ENCODE measurements around the gene PRKN. TPM values are rescaled to one million over a fixed set of nuclear protein-coding genes. Genes with fewer than 3 reads are reported as not detected.

PRKN gene
- total and polyA plus RNA-seq, 9 of the 15 experiments (the other 6 are each of a cell fraction or from before 2014, with no cell fraction given): 0.03 to 0.96 (median 0.15) TPM; not detected in 2

DNA sequence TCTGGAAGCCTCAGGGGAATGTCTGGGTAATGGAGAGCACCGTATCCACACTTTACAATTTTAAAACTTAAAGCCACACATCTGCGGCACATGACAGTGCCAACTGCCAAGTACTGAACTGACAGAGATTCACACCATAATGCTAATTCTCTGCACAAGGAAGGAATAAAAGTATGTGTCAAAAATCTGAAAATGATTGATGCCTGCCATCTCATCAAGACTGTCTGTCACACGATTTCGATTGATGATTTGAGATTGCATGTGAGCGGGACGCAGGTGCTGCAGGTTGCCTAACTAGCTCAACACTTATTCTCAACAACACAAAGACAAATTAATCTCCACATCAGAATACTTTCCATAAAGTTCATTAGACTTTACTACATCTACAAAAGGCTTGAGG is 391.2 kb downstream of the PRKN start:
- intact Hi-C loops (cut with micrococcal nuclease): no loop called here
- Histone ChIP-seq H3K4me2 (ENCODE audit: insufficient read depth, low read length) (no peak overlapping the region), H3K4me1 (replicated peaks in 1 of 2; ENCODE audit: control insufficient read depth in 2 of 2, insufficient read depth in 2 of 2, low read length in 2 of 2) (no peaks in the 10 kb centered on the region), H3K4me3 (no peak overlapping the region), H3K9ac (ENCODE audit: insufficient read depth in 1 of 2, low read depth in 2 of 2, low read length in 2 of 2) (no peak overlapping the region), H3K27me3 (ENCODE audit: control insufficient read depth in 2 of 2, insufficient read depth in 2 of 2, low read length in 2 of 2) (no peaks in the 10 kb centered on the region), H3K27ac (ENCODE audit: extremely low read depth, low read depth, low read length) (no peak overlapping the region), H4K20me1 (replicated peaks; ENCODE audit: control insufficient read depth, insufficient read depth, low read length) (no peaks in the 10 kb centered on the region), H3K79me2 (ENCODE audit: control insufficient read depth, insufficient read depth, low read length) (no peaks in the 10 kb centered on the region), H3K9me3 (replicated peaks; ENCODE audit: control insufficient read depth, insufficient read depth, low read depth, low read length) (no peaks in the 10 kb centered on the region; the same call in 1 of the 2 replicates), H3K36me3 (ENCODE audit: control insufficient read depth, insufficient read depth, low read length) (no peaks in the 10 kb centered on the region), H2AFZ (ENCODE audit: low read depth, low read length) (no peak overlapping the region), H3K9me1 (ENCODE audit: control insufficient read depth, insufficient read depth, low read length) (no peaks in the 10 kb centered on the region)
- ATAC-seq: no peak
- ChIA-PET CTCF (ENCODE audit: low intra/inter-chr PET ratio) (no interaction called here), POLR2A (no interaction called here)
- DNase-seq (ENCODE audit: extremely low read depth in 1 of 4, low spot score in 3 of 4): no peak
- TF ChIP-seq KAT7 (CRISPR knock-in tag; IDR thresholded peaks at IDR 0.05; ENCODE audit: borderline replicate concordance): no peak
- no peak for TF ChIP-seq BCOR (IDR thresholded peaks at IDR 0.05)
- no peak for TF ChIP-seq ZNF584 (CRISPR knock-in tag; IDR thresholded peaks at IDR 0.05; ENCODE audit: low read depth)
- TF ChIP-seq ZNF586 (CRISPR knock-in tag; conservative IDR thresholded peaks at IDR 0.05): no peak
- TF ChIP-seq RAD51 (IDR thresholded peaks at IDR 0.05; ENCODE audit: borderline replicate concordance, low read depth): no peak
- TF ChIP-seq CREB1 (IDR thresholded peaks at IDR 0.05): no peak
- no peak for TF ChIP-seq CREB1 (CRISPR knock-in tag; IDR thresholded peaks at IDR 0.05)
- TF ChIP-seq HDAC8 (tag; IDR thresholded peaks at IDR 0.05): no peak
- TF ChIP-seq, protein P1, sequence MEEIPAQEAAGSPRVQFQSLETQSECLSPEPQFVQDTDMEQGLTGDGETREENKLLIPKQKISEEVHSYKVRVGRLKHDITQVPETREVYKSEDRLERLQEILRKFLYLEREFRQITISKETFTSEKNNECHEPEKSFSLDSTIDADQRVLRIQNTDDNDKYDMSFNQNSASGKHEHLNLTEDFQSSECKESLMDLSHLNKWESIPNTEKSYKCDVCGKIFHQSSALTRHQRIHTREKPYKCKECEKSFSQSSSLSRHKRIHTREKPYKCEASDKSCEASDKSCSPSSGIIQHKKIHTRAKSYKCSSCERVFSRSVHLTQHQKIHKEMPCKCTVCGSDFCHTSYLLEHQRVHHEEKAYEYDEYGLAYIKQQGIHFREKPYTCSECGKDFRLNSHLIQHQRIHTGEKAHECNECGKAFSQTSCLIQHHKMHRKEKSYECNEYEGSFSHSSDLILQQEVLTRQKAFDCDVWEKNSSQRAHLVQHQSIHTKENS (CRISPR knock-in tag; IDR thresholded peaks at IDR 0.05): no peak
- no peak for TF ChIP-seq TAF1 (IDR thresholded peaks at IDR 0.05; ENCODE audit: control insufficient read depth, extremely low read depth, insufficient read depth, low read length, severe bottlenecking)
- TF ChIP-seq, protein P2, sequence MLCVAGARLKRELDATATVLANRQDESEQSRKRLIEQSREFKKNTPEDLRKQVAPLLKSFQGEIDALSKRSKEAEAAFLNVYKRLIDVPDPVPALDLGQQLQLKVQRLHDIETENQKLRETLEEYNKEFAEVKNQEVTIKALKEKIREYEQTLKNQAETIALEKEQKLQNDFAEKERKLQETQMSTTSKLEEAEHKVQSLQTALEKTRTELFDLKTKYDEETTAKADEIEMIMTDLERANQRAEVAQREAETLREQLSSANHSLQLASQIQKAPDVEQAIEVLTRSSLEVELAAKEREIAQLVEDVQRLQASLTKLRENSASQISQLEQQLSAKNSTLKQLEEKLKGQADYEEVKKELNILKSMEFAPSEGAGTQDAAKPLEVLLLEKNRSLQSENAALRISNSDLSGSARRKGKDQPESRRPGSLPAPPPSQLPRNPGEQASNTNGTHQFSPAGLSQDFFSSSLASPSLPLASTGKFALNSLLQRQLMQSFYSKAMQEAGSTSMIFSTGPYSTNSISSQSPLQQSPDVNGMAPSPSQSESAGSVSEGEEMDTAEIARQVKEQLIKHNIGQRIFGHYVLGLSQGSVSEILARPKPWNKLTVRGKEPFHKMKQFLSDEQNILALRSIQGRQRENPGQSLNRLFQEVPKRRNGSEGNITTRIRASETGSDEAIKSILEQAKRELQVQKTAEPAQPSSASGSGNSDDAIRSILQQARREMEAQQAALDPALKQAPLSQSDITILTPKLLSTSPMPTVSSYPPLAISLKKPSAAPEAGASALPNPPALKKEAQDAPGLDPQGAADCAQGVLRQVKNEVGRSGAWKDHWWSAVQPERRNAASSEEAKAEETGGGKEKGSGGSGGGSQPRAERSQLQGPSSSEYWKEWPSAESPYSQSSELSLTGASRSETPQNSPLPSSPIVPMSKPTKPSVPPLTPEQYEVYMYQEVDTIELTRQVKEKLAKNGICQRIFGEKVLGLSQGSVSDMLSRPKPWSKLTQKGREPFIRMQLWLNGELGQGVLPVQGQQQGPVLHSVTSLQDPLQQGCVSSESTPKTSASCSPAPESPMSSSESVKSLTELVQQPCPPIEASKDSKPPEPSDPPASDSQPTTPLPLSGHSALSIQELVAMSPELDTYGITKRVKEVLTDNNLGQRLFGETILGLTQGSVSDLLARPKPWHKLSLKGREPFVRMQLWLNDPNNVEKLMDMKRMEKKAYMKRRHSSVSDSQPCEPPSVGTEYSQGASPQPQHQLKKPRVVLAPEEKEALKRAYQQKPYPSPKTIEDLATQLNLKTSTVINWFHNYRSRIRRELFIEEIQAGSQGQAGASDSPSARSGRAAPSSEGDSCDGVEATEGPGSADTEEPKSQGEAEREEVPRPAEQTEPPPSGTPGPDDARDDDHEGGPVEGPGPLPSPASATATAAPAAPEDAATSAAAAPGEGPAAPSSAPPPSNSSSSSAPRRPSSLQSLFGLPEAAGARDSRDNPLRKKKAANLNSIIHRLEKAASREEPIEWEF (CRISPR knock-in tag; IDR thresholded peaks at IDR 0.05): no peak
- TF ChIP-seq ETS2 (tag; IDR thresholded peaks at IDR 0.05; ENCODE audit: borderline replicate concordance, poor library complexity, severe bottlenecking): no peak
- no peak for TF ChIP-seq DIDO1 (tag; IDR thresholded peaks at IDR 0.05; ENCODE audit: low read depth)
- no peak for TF ChIP-seq PCBP1 (IDR thresholded peaks at IDR 0.05; ENCODE audit: low read depth, low read length, poor library complexity, severe bottlenecking)
- BruUV-seq (replicated peaks): no TSS peak
- no peak for FAIRE-seq
- in situ Hi-C loops (cut with MboI): no loop called here
- 6% methylated on average over 6 of the region's 6 CpGs for WGBS (ENCODE audit: insufficient coverage, low coverage, missing lambda C conversion rate)
